Panc1 (cell line): ENCODE measurements around the gene USP31. TPM values are rescaled to one million over a fixed set of nuclear protein-coding genes. Genes with fewer than 3 reads are reported as not detected.

Experiments used
- ATAC-seq: fragments of 200-7000 bp; cut with Tn5 transposase; 2 replicates; pipeline ENCODE4 v1.9.1; 2020; ENCODE audit warnings: mild to moderate bottlenecking, moderate library complexity
- BruUV-seq: library from RNA; stranded (reverse); fragments of 400-500 nt; replicated peaks from 2 replicates; lab custom pipeline; 2021; lab: Mats Ljungman, UMichigan
- CTCF ChIA-PET: fragments of 300-600 bp; sonication (Branson Sonifier 250); formaldehyde crosslinking; loops from one replicate; lab custom pipeline; 2022; ENCODE audit warnings: antibody characterized with exemption; lab: Charles Lee
- POLR2A ChIA-PET: fragments of 300-600 bp; sonication (Branson Sonifier 250); formaldehyde crosslinking; loops from one replicate; lab custom pipeline; 2022; ENCODE audit warnings: antibody characterized with exemption; lab: Charles Lee
- DNase-seq: peaks from one replicate; pipeline ENCODE4 v3.0.0-alpha.2; 2010; ENCODE audit warnings: low read depth, low spot score
- H3K27ac ChIP-seq: 2 replicates; pipeline ENCODE4 v1.5.1; 2011; ENCODE audit warnings: mild to moderate bottlenecking, low read length, inconsistent platforms
- H3K27me3 ChIP-seq: fragments of 200-500 bp; sonication (Bioruptor generic); 2 replicates; pipeline ENCODE4 v1.6.0; 2014; ENCODE audit warnings: low read length, inconsistent platforms; ENCODE audit not compliant: control insufficient read depth, insufficient read depth
- H3K36me3 ChIP-seq: fragments of 200-500 bp; sonication (Bioruptor generic); 2 replicates; pipeline ENCODE4 v1.5.1; 2014; ENCODE audit warnings: inconsistent platforms, mild to moderate bottlenecking, low read length, moderate library complexity; ENCODE audit not compliant: control insufficient read depth, insufficient read depth
- H3K4me1 ChIP-seq: 2 replicates; pipeline ENCODE4 v1.5.1; 2011; ENCODE audit warnings: inconsistent platforms, mild to moderate bottlenecking, low read length, moderate library complexity; ENCODE audit not compliant: control insufficient read depth, insufficient read depth
- H3K4me3 ChIP-seq, 2 experiments: 2 replicates each; pipeline ENCODE4 v1.5.1; 2011 to 2012; ENCODE audit warnings: low read depth in 2 of 2, low read length in 2 of 2, mild to moderate bottlenecking in 2 of 2, inconsistent platforms in 1 of 2, moderate library complexity in 1 of 2
- H3K9me3 ChIP-seq: fragments of 200-500 bp; sonication (Bioruptor generic); 2 replicates; pipeline ENCODE4 v1.5.1; 2014; ENCODE audit warnings: low read depth, mild to moderate bottlenecking, inconsistent platforms, low read length, moderate library complexity; ENCODE audit not compliant: control insufficient read depth, insufficient read depth
- TCF7L2 ChIP-seq: IDR thresholded peaks from 2 replicates; pipeline ENCODE4 v1.6.1; 2011; ENCODE audit warnings: mild to moderate bottlenecking, low read depth, low read length, inconsistent platforms
- in situ Hi-C: cut with HindIII; loops from 2 replicates; pipeline ENCODE4 v1.10.0; 2016; ENCODE audit warnings: low sequenced_read_pairs, low pct_unique_long_range_greater_than_20kb
- intact Hi-C: fragments of 100-400 bp; cut with micrococcal nuclease; formaldehyde crosslinking; loops from one replicate; pipeline ENCODE4 v1.10.0; 2022; ENCODE audit not compliant: unreplicated experiment
- total RNA-seq: library from RNA; stranded (reverse); gene quantifications from one replicate; pipeline ENCODE4 v1.2.1, GENCODE V29; 2021; ENCODE audit not compliant: unreplicated experiment
- TF ChIP-seq, protein P1 (sequence below), 2 experiments: IDR thresholded peaks; 2 replicates each; pipeline ENCODE4 v1.6.1; 2011 to 2012; ENCODE audit warnings: low read depth in 2 of 2, control low read depth in 1 of 2, low read length in 1 of 2, mild to moderate bottlenecking in 1 of 2, moderate library complexity in 1 of 2; ENCODE audit not compliant: insufficient read depth in 1 of 2

USP31 gene
- total RNA-seq, 1 experiment from 2014 or later = 27.2 TPM

DNA sequence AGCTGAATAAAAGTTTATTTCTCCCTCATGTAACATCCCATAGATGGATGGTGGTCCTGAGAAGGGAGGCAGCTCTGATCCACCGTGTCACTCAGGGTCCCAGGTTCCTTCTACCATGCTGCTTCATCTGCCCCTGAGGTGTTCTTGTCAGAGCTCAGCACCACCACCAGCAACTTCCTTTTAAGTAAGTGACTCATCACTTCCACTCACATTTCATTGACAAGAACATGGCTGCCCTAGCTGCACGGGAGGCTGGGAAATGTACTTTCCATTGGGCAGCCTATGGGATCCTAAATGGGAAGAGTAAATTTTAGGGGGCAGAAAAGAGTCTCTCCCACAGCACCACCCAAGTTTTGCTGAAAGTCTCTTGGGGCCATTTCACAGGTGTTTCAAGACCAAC lies 134.7 kb downstream of the USP31 start:
- no TSS peak for BruUV-seq
- in situ Hi-C loops = no loop called here
- ChIA-PET CTCF (no interaction called here), POLR2A (interaction anchor here (0.6 kb wide), 2 partner anchors 173 to 273 kb away, joined by 6 to 8 read pairs; no protein-coding TSS in a partner anchor)
- no peaks in the 10 kb centered on the region for H3K9me3 ChIP-seq
- no peaks in the 10 kb centered on the region for H3K4me1 ChIP-seq
- ATAC-seq = no peak
- H3K27ac ChIP-seq = no peak overlapping the region
- H3K36me3 ChIP-seq = no peaks in the 10 kb centered on the region
- H3K27me3 ChIP-seq = peaks cover 18% of the 10 kb centered on the region
- DNase-seq = no peak
- TF ChIP-seq TCF7L2 = no peak
- TF ChIP-seq, protein P1, sequence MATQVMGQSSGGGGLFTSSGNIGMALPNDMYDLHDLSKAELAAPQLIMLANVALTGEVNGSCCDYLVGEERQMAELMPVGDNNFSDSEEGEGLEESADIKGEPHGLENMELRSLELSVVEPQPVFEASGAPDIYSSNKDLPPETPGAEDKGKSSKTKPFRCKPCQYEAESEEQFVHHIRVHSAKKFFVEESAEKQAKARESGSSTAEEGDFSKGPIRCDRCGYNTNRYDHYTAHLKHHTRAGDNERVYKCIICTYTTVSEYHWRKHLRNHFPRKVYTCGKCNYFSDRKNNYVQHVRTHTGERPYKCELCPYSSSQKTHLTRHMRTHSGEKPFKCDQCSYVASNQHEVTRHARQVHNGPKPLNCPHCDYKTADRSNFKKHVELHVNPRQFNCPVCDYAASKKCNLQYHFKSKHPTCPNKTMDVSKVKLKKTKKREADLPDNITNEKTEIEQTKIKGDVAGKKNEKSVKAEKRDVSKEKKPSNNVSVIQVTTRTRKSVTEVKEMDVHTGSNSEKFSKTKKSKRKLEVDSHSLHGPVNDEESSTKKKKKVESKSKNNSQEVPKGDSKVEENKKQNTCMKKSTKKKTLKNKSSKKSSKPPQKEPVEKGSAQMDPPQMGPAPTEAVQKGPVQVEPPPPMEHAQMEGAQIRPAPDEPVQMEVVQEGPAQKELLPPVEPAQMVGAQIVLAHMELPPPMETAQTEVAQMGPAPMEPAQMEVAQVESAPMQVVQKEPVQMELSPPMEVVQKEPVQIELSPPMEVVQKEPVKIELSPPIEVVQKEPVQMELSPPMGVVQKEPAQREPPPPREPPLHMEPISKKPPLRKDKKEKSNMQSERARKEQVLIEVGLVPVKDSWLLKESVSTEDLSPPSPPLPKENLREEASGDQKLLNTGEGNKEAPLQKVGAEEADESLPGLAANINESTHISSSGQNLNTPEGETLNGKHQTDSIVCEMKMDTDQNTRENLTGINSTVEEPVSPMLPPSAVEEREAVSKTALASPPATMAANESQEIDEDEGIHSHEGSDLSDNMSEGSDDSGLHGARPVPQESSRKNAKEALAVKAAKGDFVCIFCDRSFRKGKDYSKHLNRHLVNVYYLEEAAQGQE (IDR thresholded peaks at IDR 0.05; ENCODE audit: insufficient read depth in 1 of 2, low read depth in 2 of 2, low read length in 1 of 2) = no peak
- no peak overlapping the region for H3K4me3 ChIP-seq
- intact Hi-C loops = no loop called here

Other genes with a start within 250 kb of the USP31 start
- gene SCNN1G, start 33.3 kb upstream of the USP31 start, total RNA-seq = 3.4 TPM
- 10.7 TPM for gene SCNN1B, start 152.8 kb upstream of the USP31 start, total RNA-seq